DMS153 treated with DMSO at 0.1 percent for 48 hours (cell line): ENCODE results near the gene LRRC4.

Experiments
- DNase-seq: peaks from one replicate; lab custom pipeline; 2025; ENCODE audit not compliant: unreplicated experiment; lab: John Stamatoyannopoulos, UW

Gene LRRC4, protein sequence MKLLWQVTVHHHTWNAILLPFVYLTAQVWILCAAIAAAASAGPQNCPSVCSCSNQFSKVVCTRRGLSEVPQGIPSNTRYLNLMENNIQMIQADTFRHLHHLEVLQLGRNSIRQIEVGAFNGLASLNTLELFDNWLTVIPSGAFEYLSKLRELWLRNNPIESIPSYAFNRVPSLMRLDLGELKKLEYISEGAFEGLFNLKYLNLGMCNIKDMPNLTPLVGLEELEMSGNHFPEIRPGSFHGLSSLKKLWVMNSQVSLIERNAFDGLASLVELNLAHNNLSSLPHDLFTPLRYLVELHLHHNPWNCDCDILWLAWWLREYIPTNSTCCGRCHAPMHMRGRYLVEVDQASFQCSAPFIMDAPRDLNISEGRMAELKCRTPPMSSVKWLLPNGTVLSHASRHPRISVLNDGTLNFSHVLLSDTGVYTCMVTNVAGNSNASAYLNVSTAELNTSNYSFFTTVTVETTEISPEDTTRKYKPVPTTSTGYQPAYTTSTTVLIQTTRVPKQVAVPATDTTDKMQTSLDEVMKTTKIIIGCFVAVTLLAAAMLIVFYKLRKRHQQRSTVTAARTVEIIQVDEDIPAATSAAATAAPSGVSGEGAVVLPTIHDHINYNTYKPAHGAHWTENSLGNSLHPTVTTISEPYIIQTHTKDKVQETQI

GRCh38 chr7:128030654-128031611 is at the start of gene LRRC4:
TSS of gene LRRC4 (minus strand) at chr7:128031437. CDS start at chr7:128030640, 797 bp downstream.
- peak; percentile 2 for DNase-seq

- DNase-seq: no peak
Observed at GRCh38 chr7:128080169-128080568, 48.9 kb upstream of the LRRC4 start.

DNA sequence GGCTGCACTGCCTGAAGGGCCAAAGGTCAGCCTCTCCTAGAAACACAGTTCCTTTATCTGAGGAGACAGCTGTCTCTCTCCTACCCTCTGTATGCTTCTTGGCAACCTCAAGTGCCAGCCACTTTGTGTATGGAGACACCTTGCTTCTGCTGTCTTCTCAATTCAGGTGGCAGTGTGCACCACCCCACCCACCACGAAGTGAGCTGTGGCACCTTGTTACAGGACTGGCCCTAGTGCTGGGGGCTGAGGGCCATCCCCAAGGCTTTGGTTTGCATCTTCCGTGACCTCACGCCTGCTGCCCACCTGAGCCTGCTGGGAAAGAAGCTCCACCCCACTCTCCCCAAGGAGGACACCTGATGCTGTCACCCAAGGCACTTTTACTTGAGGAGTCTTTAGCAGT is 47.1 kb upstream of the LRRC4 start:
- no peak for DNase-seq

GRCh38 chr7:128076796-128077271 is 45.6 kb upstream of the LRRC4 start:
- DNase-seq: no peak

- no peak for DNase-seq
Observed at GRCh38 chr7:128076196-128076795, 45.1 kb upstream of the LRRC4 start.

DNA sequence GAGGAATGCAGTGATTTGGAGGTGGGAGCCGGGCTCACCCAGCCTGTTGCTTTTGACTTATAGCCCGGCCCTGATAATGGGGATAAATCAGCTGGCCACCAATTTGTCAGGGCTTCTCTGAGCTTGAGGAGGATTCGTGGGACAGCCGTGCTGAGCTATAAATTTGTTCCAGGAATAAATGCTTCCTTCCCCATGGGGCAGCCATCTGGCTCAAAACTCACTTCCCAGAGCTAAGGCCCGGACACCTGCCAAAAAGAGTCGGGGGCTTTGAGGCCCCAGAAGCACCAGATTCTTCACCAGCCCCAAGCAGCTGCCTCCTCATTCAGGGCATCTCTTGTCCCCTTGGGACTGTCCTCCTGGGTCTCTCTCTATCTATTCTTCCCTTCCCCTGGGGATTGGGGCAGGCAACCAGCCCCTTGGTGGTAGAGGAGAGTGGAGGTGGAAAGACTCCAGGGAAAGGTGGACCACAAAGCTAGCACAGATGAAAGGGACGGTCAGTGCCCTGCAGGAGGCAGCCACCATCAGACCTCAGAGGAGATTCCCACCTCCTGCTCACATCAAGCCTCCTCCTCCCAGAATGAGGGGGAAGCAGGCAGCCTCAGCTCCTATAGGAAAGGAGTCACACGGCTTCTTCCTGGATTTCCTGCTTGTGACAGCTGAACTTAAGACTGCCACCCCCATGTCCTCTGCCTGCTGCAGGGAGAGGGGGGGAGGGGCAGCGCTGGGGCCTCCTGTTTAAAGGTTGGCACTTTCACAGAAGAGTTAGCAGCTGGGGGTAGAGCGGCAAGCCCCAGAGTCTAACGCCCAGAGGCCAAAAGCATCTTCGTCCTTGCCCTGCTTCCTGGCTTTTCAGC is 44.2 kb upstream of the LRRC4 start:
- DNase-seq: no peak

- DNase-seq: no peak
Observed at GRCh38 chr7:128074736-128075135, 43.5 kb upstream of the LRRC4 start.

GRCh38 chr7:128074336-128074735 is 43.1 kb upstream of the LRRC4 start:
- DNase-seq: no peak

GRCh38 chr7:128073671-128074310 is 42.6 kb upstream of the LRRC4 start:
- no peak for DNase-seq

DNA sequence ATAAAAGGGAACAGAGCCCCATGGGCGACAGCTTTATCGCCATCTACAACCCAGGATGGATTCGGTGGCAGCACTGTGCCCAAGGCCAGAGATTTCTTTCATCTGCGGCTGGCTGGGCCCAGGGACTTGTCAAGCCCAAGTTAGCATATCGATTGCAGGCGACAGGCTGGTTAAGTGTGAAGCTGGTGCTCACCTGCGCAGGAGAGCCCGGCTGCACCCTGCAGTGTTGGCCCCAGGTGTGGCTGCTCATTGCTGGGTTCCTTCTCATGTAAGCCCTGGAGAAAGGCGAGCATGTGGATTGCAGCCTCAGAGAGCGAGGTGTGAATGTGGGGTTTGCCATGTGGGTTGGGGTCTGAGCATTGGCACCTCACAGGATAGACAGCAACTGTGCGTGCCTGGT is 40.6 kb upstream of the LRRC4 start:
- DNase-seq: no peak

- no peak for DNase-seq
Observed at GRCh38 chr7:128071376-128071775, 40.1 kb upstream of the LRRC4 start.

DNA sequence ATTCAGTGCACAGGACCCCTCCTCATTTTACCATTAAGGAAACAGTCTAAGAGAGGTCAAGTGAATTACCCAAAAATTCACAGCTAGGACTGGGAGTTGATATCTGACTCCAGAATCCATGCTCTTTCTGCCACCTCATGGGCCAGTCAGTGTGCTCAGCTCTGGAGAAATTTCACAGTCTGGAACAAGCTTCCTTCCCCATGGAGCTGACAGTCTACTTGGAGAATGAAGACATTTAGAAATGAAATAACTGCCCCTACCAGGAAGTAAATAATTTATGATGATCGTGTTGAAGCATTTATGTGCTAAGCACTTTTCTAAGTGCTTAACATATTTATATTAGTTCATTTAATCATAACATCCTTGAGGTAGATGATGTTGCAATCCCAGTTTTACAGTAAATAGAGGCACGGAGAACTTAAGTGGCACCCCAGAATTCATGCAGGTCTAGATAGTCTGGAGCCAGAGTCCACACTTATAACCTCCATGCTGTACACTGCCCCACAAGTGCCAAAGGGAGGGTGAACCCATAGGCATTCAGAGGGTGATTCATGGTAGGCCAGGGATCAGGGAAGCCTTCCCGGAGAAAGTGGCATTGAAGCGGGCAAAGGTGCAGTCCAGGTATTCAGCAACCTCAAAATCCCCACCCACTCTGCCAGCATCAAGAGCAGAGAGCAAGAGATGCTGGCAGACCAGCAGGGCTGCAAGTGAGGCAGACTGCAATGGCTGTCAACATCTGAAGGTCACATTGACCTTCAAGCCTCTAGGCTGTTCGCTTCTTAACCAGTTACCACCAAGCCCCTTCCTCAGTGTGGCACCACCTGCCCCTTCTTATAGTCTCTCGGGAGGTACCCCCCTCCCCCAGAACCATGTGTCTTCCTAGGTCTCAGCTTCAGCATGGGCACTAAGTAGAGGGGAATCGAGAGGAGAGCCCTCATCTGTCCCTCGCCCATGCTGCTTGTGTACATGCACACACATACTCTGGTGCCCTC is 38.4 kb upstream of the LRRC4 start:
- DNase-seq: no peak

DNA sequence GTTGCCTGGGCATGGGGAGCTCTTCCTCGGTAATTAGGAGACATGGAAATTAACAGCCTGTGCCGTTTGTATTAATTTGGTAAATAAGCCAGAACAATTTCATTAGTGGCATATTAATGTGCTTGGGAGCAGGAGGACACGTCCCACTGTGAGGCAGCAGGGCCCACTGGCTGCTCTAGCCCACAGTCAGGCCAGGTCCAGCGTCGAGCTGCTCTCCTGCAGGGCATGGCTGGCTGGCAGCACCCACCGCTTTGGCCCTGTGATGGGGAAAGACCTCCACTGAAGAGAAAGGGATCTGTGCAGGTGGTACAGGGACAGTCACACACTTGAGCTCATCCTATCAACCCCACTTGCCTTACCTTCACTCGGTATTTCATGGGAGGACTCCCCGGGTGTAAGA is 37.5 kb upstream of the LRRC4 start:
- DNase-seq: no peak

DNA sequence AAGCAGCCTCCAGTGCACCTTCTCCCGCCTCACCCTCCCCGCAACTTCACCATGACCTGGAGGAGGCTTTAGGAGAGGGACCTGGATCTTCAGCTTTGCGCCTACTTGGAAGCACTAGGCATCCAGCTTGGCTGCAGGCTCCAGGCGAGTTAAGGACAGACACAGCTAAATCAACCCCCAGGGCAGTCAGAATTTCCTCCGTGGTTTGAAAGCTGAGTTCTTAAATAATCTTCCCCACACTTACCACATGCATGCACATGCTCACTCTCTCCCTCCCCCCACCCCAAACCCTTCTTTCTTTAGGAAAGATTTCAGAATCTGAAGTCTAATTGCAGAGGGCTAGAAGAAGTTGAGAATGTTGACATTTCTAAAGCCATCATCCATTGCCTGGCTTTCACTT is 36.7 kb upstream of the LRRC4 start:
- DNase-seq: no peak

DNA sequence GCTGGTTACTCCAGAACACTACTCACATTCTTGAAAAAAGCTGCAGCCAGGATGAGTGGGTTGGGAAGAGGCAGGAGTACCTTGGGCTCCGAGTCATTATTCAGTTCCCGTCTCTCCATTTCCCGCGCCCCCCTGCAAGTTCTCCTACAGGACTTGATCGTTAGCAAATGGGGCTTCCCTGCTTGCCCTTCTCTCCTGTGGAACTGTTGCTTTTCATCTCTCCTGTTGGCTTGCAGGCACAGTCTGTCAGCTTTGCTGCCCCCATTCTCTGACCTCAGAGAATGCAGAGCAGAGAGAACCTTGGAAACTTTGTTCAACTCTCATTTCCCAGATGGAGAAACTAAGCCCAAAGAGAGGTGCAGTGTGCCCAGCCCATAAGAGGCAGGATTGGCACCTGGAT is 35.6 kb upstream of the LRRC4 start:
- DNase-seq: no peak

DNA sequence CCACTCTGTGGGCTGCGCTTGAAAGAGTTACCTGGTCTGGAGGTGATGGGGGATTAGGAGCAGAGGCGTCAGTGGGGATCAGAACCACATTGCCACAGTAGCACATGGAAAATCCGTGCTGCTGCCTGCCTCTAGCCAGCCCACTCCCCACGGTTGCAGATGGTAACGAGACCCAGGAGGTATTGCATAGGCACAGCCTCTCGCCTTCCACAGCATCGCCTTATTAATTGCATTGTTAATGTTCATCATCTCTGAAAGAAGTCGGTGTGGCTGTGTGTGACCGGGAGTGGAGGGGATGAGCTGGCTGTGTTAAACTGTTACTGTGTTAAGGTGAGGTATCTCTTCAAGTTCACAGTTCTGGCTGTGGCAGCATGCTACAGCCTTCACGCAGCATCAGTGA is 35.2 kb upstream of the LRRC4 start:
- DNase-seq: no peak

DNA sequence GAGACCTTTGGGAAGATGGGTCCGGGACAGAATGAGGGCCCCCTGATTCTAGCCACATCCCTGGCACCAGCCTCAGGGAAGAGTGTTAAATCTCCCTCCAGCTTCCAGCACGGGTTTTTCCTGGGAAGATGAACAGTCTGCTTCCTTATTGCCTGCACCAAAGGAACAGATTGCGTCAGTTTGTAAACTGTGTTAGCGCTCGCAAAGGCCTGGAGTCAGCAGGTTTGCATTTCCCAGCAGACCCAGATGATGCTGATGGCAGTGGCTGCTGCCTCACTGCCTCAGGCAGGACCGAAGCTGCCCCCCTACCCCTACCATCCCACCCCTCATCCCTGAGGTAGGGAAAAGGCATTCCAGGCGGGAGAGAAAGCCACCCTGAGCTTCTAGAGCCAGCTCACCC is 34.6 kb upstream of the LRRC4 start:
- no peak for DNase-seq

- DNase-seq: no peak
Observed at GRCh38 chr7:128063088-128063487, 31.9 kb upstream of the LRRC4 start.
